ENCODE results near the gene OVOL2.

OVOL2 gene

DNA sequence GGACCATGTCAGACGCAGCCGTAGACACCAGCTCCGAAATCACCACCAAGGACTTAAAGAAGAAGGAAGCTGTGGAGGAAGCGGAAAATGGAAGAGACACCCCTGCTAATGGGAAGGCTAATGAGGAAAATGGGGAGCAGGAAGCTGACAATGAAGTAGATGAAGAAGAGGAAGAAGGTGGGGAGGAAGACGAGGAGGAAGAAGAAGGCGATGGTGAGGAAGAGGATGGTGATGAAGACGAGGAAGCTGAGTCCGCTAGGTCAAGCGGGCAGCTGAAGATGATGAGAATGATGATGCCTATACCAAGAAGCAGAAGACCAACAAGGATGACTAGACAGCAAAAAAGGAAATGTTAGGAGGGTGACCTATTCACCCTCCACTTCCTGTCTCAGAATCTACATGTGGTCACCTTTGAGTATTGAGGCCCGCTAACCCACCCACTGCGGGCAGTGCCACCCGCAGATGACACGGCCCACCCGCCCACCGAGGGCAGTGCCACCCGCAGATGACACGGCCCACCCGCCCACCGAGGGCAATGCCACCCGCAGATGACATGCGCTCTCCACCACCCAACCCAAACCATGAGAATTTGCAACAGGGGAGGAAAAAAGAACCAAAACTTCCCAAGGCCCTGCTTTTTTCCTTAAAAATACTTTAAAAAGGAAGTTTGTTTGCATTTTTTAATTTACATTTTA is 45.6 kb downstream of the OVOL2 start:
- no peak for DNase-seq (ENCODE audit: low read depth)

DNA sequence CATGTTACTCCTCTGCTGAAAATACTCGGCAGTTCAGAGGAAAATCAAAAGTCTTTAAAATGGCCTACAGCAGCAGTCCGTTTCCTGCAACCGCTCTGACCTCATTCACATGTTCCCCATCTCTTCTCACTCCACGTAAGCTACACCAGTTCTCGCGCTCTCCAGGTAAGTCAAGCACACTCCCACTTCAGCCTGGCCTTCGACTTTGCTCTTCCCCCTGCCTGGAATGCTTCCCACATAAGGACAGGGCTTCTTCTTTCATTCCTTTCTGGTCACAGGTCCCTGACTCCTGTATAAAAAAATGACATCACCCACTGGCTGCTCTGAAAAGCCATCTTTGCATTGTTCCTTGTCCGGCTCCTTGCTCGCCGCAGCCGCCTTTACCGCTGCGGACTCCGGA is 46.2 kb downstream of the OVOL2 start:
- DNase-seq (ENCODE audit: low read depth): no peak

DNA sequence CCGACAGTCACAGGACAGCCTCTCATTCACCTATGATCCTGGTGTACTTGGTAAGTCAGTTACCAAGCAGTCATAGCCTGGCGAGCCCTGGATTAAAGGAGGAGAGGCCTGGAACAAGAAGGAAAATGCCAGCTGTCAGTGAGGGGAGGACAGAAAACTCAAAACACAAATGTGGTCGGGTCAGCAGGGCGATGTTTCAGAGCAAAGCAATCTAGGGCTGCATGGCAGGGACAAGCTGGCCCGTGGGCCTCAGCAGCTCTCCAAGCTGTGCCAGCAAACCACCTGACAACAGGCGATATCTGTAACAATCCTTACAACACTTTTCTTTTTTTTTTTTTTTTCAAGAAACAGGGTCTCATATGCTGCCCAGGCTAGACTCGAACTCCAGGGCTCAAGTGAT is 48.6 kb downstream of the OVOL2 start:
- no peak for DNase-seq (ENCODE audit: low read depth)

DNA sequence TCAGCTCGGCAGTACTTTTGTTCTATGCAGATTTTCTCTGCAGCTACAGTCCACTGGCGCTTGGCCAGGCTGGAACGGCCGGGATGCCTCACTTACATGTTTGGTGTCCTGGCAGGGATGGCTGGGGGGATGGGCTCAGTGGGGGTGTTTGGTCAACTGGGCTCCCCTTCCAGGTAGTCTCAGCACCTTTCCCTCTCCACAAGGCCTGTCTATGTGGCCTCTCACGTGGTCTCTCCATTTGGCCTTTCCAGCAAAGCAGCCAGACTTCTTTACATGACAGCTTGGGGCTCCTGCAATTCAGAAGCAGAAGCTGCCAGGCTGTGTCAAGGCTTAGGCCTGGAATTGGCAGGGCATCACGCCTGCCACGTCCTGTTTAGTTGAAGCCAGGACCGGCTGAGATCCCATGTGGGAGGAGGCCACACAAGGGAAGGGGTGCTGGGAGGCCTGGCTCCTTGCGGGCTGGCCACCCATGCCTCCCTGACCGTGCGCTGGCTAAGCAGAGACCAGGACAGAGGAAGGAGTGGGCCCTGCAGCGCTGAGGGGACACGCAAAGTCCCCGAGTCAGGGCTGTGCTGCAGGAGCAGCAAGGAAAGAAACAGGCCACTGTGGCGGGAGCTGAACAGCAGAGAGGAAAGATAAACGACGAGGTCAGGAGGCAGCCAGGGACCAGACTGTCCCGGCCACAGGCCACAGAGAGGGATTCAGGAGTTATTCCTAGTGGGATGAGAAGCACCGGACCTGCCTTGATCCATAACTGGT is 50.0 kb downstream of the OVOL2 start:
- DNase-seq (ENCODE audit: low read depth): no peak

DNA sequence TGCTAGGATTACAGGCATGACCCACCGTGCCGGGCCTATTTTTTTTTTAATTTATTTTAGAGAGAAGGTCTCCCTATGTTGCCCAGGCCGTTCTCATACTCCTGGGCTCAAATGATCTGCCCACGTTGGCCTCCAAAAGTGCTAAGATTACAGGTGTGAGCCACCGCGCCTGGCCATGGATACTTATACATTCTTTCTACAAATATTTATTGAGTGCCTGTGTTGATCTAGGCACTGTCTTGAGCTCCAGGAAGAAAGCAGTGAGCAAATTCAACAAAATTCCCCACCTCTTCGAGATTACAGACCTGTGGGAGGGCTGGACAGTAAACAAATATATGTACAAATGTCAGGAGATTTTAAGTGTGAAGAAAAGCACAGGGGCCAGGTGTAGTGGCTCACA is 51.0 kb downstream of the OVOL2 start:
- no peak for DNase-seq (ENCODE audit: low read depth)

DNA sequence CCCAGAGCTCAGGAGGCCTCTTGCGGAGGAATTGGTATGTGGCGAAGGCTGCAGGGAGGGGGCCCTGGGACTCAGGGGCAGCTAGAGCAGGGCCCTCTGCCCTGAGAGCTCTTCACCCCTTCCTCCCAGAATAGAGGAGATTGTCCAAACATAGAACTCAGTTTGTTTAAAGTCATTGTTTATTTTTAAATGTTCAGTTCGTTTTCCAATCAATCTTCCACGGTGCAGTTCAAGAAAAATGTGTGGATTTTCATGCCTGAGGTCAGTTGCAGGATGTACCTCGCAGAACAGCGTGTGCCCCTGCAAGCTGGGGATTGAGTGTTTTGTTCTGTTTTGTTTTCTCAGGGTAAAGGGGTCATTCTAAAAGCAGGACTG is 51.7 kb downstream of the OVOL2 start:
- DNase-seq (ENCODE audit: low read depth): no peak

DNA sequence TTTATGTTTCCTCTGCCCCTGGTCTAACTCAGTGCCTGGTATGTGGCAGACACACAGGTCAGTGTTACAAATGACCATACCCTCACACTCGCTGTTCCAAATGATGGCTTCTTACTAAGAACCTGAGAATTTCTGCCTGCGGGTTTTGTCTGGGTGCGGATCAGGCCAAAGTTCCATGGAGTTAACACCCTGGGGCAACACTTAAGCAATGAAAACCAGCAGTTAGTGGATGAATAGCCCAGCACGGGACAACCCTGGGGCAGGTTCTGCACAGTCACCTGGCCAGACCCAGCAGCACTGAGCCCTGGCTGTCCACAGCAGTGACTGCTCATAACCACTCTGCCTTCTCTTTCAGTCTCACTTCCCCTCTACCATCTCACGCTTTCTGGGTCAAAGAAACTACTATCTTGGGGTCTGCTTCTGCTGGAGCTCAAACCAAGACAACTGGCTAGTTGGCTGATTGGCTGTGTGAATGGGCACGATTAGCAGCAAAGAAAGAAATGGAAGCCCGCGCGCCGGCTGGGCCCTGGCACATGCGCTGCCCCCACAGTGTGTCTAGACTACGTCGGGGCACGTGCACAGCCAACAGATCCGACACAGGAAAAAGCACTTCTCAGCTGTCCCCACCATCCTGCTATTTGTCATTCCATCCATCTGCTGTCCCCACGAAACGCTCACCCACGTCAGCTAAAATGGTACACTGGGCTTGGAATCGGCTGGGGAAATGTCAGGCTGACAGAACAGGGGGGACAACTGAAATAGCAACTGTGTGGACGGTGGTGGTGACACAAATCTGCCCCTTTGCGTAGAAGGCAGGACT is 52.3 kb downstream of the OVOL2 start:
- DNase-seq (ENCODE audit: low read depth): no peak

DNA sequence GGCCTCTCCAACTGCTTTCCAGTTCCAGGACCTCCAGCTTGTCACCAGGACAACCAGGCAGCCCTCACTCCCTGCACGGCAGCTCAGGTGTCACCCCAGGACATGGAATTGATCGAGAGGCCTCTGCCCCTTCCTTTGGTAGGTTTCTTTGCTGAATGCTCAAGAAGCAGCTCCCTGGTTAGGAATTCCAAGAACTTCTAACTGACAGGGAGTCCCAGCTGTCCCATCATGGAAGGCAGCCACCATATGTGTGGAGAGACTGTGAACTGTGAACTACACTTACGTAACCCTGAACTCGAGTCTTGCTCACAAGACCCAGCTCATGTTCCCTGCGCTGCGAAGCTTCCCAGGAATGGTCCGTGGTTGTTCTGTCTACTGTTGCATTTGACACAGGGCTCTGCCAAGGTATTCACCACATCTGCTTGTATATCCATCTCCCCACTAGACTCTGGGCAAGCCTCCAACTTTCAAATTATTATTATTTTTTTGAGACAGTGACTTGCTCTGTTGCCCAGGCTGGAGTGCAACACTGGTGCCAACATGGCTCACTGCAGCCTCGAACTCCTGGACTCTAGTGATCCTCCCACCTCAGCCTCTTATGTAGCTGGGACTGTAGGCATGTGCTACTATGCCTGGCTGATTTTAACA is 53.2 kb downstream of the OVOL2 start:
- DNase-seq (ENCODE audit: low read depth): no peak

DNA sequence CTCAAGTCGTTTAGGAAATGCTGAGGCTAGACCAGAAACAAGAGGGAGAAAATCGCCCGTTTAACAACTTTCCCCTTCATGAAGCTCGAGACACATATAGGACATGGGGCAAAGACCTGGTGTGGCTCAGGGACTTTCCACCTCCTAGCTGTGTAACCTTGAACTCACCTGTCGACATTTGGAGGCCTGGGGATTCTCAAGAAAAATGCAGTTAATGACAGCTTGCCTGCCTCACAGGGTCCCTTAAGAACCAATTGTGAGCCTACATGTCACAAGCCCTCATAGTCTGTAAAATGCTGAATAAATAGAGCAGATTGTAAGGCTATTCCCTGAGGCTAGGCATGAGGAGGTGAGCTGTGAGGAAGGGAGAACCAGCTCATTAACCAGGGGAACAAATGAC is 53.8 kb downstream of the OVOL2 start:
- DNase-seq (ENCODE audit: low read depth): no peak

DNA sequence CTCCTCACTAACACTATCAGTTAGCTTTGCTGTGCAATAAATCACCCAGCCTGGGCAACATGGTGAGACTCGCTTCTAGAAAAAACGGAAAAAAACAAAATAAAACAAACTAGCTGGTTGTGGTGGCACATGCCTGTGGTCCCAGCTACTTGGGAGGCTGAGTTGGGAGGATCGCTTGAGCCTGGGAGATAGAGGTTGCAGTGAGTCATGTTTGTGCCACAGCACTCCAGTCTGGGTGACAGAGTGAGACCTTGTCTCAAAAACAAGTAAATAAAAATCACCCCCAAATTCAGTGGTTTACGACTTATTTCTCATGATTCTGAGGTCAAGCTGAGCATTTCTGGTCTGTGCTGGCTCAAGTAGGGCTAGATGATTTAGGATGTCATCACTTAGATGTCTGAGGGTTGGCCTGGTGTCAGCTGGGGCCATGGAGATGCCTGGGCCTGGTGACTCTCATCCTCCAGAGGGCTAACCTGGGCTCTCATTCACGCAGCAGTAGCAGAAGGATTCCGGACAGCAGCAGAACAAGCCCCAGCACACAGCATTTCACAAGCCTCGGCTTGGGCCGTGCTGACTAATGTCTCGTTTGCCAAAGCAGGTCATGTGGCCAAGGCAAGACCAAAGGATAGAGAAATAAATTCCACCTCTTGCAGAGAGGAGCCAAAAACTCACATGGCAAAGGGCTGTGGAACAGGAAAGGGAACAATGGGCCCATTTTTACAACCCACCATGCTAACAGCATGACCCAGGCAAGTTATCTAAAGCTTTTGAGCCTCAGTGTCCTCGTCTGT is 56.4 kb downstream of the OVOL2 start:
- DNase-seq (ENCODE audit: low read depth): no peak

DNA sequence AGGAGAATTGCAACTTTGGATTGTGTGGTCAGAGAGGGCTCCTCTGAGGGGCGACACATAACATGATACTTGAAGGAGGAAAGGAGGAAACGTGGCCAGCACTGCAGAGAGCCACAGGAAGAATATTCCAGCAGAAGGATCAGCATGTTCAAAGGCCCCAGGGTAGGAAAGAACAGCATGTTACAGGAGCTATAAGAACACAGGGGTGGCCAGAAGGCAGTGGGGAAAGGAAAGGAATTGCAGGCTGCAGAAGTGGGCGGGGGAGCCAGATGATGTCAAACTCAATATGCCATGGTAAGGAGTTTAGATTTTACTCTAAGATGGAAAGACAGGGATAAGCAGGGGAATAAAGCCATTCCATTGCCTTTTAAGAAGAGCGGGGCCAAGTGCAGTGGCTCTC is 58.1 kb downstream of the OVOL2 start:
- no peak for DNase-seq (ENCODE audit: low read depth)

DNA sequence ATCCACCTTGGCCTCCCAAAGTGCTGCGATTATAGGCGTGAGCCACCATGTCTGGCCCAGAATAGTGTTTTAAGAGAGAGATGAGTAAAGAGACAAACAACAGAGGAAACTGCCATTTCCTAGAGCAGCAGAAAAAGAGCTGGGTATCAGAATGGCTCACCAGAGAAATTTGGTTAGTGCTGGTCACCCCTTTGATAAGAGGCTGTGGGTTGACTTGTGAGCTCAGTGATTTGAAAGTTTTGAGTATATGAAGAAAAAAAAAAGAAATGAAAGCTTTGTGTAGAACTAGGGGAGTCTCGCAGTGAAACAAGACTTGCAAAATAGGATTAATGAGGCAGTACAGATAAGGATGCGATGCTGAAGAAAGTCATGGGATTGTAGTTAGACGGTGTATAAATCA is 59.3 kb downstream of the OVOL2 start:
- no peak for DNase-seq (ENCODE audit: low read depth)

DNA sequence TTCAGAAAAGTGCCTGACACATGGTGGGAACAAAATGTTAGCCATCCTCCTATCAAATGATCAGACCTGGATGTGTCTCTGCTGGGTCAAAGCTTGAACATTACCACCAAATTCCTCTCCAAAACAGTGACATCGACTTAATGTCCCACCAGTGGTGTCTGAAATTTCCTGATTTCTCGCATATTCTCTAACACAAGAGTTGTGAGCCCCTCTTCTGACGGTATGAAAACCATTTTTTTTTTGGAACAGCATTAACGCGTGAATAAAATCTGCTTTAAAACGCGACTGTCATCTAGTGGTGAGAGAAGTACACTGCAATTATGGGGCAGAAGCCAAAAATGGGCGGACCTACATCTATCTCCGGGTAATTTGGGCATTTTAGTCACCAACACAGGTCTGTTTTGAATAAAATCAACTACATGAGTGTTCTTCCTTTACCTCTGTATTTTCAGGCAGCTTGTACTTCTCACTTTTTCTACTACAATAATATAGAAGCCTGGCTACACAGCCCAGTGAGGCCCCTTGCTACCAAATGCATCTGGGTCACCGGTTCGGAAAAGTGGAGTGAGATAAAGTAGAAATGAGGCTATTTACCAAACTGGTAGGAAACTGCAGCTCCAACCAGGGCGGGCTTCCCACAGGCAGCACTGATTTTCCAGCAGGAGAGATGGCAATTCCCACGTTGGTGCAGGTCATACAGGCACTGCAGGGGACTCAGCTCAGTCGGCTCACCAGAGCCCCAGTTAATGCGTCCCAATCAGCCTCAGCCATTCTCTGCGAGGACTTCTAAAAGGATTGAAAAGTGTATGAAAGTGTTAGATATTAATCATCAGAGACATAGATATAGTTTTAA is 61.5 kb downstream of the OVOL2 start:
- DNase-seq (ENCODE audit: low read depth): no peak

DNA sequence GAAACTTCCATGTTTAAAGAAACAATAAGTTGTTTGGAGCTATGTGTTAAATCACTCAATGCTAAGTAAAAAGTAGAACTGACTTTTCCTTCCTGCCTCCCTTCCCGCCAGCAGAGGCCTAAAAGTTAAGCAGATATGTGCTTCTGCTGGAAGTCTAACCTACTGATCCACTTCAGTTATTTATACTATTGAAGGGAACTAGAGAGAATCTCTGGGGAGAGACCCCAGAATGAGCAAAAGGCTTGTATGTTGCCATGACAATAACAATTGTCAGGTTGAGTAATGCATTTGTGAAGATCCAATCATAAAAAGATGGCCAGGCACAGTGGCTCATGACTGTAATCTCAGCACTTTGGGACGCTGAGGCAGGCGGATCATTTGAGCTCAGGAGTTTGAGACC is 64.2 kb downstream of the OVOL2 start:
- DNase-seq (ENCODE audit: low read depth): no peak

DNA sequence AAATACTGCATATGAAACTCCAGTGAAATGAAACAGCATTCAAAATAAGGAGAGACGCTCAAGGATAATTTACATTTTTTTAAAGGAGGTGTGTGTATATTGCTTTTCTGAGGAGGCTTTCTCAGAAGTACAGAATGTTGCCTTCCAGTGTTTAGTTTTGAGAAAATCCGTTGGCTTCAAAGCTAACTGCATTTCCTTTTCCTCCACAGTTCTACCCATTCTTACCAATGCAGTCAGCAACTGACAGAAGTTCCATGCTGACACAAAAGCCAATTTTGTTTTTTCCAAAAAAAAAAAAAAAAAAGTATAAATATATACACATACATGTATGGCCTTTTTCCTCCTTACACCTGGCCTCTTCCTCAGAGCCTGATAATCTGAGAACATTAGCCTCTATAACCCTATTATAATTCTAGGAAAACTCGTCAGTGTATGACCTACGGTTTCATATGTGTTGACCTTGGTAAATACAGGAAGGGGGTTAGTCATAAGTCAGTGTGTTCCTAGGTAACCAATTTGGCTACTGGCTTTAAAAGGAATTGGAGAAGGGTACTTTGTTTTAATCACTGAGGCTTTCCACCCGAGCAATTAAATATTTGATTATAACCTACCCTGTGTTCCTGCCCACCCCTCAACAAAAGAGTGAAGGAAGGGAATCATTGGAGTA is 64.7 kb downstream of the OVOL2 start:
- no peak for DNase-seq (ENCODE audit: low read depth)

DNA sequence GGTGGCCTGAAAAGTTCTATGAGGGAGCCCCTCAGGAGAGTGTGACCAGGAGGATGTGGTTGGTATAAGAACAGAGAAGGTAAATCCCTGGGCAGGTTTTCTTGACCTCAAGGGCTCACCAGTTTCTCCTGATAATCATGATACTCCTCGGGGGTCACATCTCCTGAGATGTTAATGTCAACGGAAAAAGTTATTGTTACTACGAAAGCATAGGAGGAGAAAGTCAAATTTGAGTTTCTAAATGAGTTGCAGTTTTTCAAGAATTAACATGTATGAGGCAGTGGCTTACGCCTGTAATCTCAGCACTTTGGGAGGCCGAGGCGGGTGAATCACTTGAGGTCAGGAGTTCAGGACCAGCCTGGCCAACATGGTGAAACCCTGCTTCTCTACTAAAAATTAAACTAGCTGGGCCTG is 65.5 kb downstream of the OVOL2 start:
- no peak for DNase-seq (ENCODE audit: low read depth)

DNA sequence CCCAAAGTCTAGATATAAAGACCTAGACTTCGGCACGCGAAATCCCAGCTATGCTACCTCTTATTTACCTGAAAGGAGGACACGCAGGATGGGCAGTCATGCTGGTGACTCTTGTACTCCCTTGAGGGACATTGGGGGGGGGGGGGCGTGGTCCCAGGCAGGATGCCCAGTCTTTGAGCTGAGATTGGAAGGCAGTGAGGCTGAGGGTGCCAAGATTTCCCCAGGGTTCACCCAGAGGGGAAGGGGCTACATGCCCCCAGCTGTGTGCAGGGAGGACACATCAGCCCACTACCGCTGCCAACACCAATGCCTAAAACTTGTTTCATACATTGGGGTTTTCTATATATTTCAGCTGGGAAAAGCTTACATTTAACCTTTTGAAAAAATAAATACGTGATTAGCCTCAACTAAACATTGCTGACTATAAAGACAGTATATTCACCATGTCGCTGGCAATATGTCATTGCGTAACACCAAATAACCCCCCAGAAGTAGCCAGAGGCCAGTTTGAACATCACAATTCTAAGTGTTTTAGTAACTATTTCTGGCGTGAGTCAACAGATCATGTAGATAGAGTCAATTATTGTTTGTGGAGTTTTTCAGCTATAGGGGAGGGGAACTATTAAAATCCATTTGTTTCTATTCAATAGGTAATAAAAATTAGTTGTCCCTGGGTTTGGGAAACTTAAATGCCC is 67.3 kb downstream of the OVOL2 start:
- DNase-seq (ENCODE audit: low read depth): no peak

DNA sequence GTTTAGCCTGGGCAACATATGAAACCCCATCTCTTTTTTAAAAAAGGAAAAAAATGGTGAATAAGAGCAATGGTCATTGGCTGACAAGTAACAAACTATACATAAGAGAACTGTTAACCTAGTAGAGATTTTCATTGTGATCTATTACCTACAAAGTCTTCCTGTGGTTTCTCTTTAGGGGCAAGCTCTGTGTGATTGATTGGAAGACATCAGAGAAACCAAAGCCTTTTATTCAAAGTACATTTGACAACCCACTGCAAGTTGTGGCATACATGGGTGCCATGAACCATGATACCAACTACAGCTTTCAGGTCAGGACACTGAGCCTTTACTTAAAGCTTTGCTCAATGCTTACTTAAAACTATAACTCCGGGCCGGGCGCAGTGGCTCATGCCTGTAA is 69.7 kb downstream of the OVOL2 start:
- DNase-seq (ENCODE audit: low read depth): no peak

DNA sequence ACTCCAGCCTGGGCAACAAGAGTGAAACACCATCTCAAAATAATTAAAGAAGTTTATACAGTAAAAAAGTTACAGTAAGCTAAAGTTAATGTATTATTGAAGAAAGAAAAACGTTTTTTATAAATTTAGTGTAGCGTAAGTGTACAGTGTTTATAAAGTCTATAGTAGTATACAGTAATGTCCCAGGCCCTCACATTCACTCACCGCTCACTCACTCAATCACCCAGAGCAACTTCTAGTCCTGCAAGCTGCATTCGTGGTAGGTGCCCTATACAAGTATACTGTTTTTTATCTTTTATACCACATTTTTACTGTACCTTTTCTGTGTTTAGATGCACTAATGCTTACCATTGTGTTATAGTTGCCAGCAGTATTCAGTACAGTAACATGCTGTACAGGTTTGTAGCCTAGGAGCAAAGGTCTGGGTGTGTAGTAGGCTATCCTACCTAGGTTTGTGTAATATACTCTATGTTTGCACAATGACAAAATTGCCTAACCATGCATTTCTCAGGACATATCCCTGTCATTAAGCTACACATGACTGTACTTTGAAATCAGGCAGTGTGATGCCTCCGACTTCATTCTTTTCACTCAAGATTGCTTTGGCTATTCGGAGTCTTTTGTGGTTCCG is 72.2 kb downstream of the OVOL2 start:
- DNase-seq (ENCODE audit: low read depth): no peak
